GM19395 (cell line): ENCODE data around the gene MEX3C.

Experiments used
- ATAC-seq: cut with Tn5 transposase; IDR thresholded peaks from one replicate; pipeline ENCODE4 v1.9.1; 2021; ENCODE audit warnings: mild to moderate bottlenecking, moderate library complexity; ENCODE audit not compliant: unreplicated experiment

The MEX3C gene

DNA sequence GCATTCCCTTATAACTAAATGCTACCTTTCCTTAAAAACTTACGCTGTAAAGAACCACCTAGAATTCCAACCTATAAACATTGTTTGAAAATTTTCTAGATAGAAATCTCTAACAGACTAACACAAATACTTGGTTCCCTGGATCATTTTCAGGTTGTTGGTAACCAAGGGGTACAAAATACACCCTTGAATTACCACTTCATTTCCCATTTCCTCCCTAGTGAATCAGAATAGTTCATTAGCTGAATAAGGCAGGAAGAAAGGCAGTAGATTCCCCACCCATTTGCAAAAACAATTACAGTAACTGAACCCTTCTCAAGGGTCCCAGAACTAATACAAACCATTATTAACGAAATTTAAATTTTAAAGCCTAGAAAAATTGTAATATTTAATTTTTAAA is 5.5 kb downstream of the MEX3C start:
- no peak for ATAC-seq

DNA sequence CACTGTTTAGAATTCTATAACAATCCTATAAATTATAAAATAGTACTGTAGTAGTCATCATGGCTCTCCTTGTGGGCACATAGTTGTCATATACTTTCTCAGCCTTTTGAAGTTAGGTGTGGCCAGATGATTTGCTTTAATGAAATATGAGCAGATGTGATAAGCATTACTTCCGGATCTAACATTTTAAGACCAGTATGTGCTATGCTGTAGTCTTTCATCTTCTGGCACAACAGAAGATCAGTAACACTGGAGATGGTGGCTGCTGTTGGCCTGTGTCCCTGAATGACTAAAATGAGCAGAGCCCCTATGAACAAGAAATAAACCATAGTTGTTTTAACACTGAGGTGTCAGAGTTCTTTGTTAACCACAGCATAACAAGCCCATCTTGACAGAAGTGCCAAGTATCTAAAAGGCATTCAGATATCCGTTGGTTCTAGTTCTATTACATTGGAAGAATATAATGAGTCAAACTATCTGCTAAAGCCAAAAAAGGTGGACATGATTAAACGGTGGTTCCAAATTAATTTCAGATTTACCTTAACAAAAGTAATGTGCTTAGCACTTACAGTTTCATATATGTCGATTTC is 6.3 kb downstream of the MEX3C start:
- no peak for ATAC-seq

DNA sequence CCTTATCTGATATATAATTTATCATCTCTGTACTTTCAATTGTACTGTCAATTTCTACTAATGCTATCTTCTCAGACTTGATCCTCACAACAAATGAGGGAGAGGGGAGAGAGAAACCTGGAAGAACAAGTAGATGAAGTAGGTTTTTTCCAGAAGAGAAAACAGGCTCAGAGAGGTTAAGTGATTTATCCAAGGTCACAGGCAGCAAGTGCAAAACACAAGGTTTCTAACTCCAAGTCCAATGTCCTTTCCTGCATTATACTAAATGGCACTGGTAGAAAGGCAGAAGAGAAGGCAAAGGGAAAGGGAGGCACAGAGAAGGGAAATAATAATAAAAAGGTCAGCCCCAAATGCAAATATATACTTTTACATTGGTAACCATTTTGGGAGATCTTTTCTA is 7.5 kb downstream of the MEX3C start:
- ATAC-seq = no peak

DNA sequence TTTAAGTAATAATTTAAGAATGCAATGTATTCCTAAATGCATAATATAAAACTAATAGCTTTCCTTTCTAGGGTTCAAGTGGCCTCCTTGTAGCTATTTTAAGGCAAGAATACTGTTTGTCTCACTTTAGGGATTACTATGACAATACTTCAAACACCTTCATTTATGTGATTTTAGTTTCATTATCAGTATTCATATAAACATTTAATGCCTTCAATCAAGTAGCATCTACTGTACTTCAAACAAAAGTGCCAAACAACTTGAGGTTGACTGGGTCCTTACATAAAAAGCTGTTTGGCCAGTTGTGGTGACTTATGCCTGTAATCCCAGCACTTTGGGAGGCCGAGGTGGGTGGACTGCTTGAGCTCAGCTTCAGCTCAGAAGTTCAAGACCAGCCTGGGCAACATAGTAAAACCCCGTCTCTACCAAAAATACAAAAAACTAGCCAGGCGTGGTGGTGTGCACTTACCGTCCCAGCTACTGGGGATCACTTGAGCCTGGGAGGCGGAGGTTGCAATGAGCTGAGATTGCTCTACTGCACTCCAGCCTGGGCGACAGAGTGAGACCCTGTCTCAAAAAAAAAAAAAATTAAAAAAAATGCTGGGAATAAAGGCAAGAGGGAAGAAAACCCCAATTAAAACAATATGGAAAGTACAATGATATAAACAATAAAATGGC is 9.3 kb downstream of the MEX3C start:
- ATAC-seq = peak; percentile 61

DNA sequence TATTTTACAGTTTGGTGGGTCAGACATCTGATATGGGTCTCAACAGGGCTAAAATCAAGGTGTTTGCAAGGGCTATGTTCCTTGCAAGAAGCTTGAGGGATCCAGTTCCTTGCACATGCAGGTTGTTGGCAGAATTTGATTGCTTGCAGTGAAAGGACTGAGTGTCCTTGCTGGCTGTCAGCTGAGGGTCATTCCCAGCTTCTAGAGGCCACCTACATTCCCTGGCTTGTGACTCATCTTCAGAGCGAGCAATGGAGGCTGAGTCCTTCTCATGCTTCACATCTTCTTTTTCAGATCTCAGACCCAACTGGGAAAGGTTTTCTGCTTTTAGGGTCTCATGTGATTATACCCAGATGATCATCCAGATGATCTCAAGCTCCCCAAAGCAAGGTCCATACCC is 12.4 kb downstream of the MEX3C start:
- no peak for ATAC-seq

DNA sequence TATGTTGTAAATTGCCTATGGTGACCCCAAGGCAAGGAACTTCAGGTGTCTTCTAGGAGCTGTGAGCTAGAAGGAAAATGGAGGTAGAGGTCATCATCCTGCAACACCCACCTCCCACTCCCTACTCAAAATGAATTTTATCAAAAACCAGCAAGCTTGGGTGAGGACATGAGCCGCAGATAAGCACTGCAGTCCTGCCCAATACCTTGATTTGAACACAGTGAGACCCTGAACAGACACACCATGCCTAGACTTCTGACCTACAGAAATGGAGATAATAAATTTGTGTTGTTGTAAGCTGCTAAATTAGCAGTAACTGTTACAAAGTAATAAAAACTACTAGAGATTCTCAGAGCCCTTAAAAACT is 13.4 kb downstream of the MEX3C start:
- no peak for ATAC-seq

DNA sequence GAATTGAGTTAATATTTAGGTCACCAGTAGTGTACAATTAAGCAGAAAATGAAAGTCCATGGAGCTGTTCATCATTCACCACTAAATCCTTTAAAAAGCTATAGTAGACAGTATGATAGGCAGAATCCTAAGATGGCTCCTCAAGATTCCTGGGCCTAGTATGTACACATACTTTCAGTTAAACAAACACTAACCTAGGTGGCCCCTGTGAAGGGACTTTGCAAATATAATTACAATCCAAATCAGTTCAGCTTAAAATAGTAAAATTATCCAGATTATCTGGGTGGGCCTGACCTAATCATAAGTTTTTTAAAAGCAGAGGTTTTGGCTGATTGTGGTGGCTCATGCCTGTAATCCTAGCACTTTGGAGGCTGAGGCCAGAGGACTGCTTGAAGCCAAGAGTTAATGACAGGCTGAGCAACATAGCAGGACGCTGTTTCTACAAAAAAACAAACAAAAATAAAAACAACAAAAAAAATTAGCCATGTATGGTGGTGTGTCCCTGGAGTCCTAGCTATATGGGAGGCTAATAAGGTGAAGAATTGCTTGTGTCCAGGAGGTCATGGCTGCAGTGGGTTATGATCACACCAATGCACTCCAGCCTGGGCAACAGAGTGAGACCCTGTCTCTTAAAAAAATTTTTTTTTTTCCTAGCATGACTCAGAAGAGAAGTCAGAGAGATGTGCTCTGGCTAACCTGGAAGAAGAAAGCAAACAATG is 13.9 kb downstream of the MEX3C start:
- ATAC-seq = no peak

DNA sequence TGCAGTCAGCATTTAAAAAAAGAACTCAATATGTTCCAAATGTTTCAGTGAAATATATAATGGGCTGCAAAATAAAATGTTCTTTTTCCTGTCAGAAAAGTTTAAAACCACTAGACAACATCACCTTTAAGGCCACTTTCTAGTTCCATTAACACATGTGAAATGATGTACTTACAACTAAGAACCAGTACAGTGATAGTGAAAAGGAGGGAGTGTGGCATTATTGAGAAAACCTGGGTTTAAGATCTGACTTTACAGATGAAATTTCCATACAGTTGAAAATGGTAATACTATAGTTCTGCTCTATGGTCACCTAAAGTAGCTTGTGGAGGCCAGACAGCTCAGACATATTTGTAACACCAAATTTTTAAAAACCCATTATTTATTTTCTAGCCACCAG is 14.7 kb downstream of the MEX3C start:
- ATAC-seq = no peak

DNA sequence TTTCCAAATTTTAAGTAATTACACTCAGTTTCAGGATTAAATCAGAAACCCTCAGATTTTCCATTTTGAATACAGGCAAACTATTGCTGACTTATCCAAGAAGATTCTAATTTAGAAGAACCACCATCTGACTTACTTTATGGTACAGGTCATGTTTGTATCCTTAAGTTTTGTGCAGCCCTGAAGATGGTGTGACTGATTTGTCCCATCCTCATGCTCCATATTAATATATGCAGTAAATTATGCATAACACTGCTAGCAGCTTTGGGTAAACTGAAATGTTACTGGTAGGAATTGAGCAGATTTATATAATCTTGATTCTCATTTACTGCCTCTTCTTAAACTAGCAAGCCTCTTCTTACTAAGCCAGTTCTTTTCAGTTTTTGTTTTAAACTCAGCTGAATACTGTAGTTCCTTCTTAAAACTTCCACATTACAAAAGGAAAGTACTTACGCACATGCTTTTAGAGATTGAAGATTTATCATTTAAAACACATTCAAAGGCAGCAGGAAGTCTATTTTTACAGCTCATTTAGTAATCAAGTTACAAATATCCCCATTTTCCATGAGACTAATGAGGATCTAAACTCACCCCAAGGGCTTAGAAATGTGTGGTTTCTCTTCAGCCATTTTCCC is 25.7 kb downstream of the MEX3C start:
- no peak for ATAC-seq

DNA sequence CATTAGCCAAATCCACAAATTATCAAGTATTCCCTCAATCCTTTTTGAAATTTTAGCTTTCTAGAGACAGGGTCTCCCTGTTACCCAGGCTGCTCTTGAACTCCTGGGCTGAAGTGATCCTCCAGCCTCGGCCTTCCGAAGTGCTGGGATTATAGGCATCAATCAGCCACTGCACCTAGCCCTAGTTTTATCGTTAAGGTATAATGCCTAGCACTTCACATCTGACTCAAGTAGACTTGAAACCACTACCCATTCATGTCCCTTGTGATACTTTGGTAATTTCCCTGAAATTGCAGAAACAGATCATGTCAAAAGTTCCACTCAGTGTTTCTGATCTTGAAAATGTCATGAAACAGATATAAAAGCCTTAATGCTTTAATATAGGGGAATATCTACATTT is 26.3 kb downstream of the MEX3C start:
- ATAC-seq = peak; percentile 60

DNA sequence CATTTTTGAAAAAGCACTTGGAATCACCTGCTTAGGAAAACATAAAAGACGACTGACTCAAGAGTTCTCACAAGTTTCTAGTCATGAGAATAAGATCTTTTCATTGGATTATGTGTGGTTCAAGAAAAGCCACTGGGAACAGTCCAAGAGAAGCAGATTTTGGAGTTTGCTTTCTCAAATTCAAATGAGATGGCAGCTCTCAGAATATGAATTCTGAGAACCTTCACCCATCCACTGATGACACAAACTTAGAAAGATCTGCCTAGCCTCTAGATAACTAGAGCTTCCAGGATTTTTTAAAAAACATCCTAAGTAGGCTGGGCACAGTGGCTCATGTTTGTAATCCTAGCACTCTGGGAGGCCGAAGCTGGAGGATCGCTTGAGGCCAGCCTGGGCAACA is 26.8 kb downstream of the MEX3C start:
- no peak for ATAC-seq

DNA sequence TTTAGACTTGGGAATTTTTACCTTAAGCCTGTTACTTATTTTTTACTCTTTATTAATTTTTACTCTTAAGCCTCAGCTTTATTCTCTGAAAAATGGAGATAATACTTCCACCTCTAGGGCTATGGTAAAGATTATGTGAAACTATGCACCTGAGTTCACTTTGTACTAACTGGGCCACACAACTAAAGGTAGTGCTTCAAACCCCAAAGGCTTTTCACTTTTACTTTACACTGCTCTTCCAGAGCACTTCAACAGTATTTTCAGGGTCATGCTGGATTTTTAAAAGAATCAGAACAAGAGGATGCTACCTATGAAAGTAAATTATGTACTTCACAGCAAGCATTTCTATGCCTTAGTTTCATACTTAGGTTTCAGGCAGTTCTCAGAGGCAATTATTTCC is 27.8 kb downstream of the MEX3C start:
- ATAC-seq = peak; percentile 60

DNA sequence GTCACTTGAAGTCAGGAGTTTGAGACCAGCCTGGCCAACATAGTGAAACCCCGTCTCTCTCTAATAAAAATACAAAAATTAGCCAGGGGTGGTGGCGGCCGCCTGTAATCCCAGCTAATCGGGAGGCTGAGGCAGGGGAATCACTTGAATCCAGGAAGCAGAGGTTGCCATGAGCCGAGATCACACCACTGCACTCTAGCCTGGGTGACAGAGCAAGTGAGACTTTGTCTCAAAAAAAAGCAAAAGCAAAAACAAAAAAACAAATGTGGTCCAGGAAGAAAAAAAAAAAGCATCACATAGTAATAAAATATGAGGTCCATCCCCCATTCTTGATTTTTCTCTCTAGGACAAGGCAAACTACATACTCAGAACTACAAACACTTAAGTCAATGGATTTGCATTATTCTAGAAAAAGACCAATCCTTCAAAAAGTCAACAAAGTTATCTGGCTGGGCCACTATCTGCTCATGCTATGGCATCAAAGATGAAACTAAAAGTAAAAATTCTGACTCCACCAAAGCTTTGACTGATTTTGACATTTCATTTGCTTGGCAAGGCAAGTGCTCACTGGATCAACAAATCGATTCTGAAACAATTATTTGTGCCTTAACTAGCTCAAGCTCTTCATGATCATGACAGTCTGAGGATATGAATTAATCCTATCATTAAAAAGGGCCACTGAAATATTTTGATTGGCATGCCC is 28.4 kb downstream of the MEX3C start:
- peak; percentile 61 for ATAC-seq

DNA sequence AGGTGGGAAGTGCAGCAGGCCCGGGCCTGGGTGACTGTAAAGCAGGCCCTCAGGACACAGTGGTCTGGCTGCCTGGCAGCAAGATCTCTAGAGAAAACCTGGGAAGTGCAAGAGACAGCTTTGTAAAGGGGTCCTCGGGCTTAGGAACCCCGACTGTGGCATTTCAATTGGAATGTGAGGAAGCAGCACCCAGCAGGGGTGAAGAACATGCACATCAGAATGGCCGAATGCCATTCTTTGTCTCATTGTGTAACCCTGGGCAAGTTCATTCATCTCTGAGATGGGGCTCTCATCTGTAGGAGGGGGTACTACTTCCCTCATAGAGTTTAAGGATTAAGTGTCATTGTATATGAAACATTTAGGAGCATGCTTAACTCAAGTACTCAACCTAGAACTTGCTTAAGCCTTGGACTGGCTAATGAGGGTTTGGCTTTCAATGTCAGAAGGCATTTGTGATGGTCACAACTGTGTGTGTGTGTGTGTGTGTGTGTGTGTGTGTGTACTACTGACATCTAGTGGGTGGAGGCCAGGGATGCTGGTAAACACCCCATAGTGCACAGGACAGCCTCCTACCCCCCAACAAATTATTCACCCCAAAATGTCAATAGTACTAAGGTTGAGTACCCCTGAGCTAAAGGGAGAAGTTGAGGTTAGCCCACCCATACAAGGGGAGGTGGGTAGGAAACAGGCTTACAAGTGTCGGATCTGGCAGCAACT is 29.3 kb downstream of the MEX3C start:
- ATAC-seq = no peak

DNA sequence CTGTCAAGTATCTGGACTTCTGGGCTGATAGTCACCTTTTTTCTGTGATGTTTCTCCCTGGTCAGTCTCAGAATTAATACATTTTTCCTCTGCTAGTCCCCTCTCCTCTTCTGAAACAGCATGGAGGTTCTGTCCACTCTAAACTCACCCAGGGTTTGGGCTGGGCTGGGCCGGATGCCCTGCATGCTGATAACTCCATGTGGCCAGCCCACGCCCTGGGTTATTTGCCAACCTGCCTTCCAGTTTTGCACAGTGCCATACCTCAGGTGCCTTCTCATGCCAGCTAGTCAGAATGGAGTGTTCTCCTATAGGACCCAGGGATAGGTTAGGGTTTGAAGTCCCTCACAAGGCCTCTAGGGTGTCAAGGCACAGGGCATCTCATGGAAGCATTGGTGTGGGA is 32.2 kb downstream of the MEX3C start:
- no peak for ATAC-seq

DNA sequence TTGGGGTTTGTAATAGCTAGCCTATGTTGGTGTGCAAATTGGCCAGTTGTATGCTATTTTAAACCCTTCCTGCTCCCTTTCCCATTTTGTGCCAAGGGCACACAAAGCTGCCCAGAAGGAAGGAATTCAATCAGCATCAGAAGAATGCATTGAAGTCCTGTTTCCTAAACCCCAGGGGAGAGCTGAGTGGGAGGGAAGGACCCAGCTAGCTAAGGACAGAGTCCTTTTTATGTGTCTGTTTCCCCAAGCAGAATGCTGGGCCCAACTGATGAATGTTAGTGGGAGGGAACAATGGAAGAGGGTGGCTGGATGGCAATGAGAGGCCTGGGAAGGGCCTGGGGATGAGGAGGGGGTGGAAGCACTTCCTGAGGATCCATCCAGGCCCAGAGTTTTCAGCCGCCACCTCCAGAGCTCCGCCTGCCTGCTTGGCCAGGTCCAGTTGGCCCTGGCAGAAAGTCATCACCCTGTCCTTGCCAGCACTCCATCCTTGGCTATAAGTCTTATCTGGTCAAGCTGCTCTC is 32.7 kb downstream of the MEX3C start:
- no peak for ATAC-seq

DNA sequence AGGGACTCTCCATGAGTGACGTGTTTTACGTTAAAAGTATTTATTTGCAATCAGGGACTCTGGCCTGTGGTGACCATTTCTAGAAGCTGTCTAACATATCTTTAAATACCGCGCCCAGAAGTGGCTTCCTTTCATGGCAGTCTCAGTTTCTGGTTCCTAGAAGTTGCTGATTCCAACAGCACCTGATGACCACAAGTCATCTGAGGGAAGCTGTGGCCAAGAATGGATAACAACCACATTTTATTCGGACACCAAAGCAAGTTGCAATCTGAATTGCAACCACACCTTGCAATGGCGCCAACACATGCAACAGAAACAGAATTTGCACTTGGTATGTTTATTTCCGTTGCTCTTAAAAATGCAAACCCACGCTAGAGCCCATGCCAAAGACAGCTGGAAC is 33.1 kb downstream of the MEX3C start:
- ATAC-seq = no peak

DNA sequence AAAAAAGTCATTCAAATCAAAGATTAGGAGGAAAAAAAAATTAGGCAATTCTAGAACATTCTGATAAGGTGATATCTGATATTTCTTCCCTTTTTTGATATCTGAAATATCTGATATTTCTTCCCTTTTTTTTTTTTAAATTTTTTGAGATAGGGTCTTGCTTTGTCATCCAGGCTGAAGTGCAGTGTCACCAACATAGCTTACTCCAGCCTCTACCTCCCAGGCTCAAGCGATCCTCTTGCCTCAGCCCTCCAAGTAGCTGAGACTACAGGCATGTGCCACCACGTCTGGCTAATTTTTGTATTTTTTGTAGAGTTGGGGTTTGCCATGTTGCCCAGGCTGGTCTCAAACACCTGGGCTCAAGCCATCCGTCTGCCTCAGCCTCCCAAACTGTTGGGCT is 33.9 kb downstream of the MEX3C start:
- no peak for ATAC-seq

DNA sequence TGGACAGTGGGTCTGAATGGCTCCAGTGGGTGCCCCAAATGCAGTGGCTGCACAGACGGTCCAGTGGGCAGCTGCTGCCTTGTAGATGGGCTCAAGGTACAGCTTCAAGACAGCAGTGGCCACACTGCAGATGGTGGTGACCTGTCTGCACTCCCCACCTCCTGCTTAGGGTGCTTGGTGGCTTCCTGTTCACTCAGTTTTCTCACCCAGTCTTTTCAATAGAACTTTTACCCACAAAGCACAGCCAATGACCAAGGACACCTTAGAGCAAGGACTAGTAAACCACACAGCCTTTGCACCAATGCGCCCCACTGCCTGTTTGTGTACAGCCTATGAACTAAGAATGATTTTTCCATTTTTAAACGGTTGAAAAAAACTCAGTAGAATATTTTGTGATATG is 34.9 kb downstream of the MEX3C start:
- ATAC-seq = no peak

DNA sequence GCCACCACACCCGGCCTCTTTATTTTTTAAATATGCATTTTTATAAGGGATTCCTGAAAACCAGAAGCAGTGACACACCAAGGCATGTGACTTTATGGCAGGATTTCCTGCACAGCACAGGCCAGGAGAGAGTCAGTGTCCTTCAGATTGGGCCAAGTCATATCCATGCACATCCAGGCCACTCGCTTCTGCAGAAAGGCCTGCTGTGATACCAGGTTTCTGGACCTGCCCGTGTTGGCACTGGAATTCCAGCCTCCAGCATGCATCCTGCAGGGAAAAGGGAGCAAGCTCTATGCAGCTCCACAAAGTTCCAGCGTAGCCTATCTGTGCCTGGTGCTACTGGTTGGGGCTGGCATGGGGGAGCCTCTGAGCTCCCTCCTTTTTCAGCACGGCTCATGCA is 36.8 kb downstream of the MEX3C start:
- ATAC-seq = no peak

DNA sequence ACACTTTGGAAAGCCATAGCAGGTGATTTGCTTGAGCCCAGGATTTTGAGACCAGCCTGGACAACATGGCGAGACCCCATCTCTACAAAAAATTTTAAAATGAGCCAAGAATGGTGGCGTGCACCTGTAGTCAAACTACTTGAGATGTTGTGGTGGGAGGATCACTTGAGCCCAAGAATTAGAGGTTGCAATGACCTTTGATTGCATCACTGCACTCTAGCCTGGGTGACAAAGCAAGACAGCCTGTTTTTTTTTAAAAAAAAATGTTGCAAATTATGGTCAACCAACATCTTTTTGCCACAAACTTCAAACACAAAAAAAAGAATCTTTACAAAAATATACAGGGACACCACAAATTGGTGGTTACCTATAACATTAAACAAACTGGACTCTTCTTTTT is 40.3 kb downstream of the MEX3C start:
- no peak for ATAC-seq
